ENCODE results near the gene WASHC4. TPM values are rescaled to one million over a fixed set of nuclear protein-coding genes. Genes with fewer than 3 reads are reported as not detected.

WASHC4 gene
- total RNA-seq, 1 experiment from 2014 or later = 28.7 TPM

DNA sequence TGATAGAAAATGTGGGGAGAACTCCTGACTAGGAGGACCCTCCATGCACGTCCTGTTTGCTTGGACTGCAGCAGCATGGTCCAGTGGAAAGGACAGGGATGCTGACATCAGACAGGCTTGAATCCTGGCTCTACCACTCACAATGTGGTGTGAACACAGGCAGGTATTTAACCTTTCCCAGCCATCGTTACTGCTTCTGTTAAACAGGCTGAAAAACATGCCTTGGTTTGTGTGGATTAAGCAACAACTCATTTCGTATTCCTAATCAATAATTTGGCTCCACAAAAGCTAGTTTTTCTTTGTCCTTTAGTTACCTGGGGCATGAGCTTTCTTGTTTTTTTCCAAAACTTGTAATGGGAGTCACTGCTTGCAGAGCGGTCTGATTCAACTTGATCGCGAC is 87.4 kb downstream of the WASHC4 start:
- Histone ChIP-seq H3K9me3 (ENCODE audit: insufficient read depth, low read depth) (no peaks in the 10 kb centered on the region), H3K36me3 (ENCODE audit: low read depth) (no peaks in the 10 kb centered on the region), H3F3A (ENCODE audit: insufficient read depth, low read depth) (no peaks in the 10 kb centered on the region), H3K4me2 (no peak overlapping the region), H3K4me3 (no peak overlapping the region), H3K9me2 (ENCODE audit: insufficient read depth) (no peaks in the 10 kb centered on the region), H2AFZ (no peak overlapping the region), H3K4me1 (replicated peaks; ENCODE audit: insufficient read depth) (no peaks in the 10 kb centered on the region), H4K20me1 (ENCODE audit: insufficient read depth) (no peaks in the 10 kb centered on the region), H3K27me3 (ENCODE audit: insufficient read depth, low read depth) (no peaks in the 10 kb centered on the region), H3K79me2 (ENCODE audit: low read depth) (no peaks in the 10 kb centered on the region), H3K27ac (no peak overlapping the region)
- intact Hi-C loops (cut with micrococcal nuclease; ENCODE audit: unreplicated experiment) = no loop called here
- no TSS peak for BruUV-seq (replicated peaks)
- DNase-seq = no peak
- no peak for TF ChIP-seq EZH2 (IDR thresholded peaks at IDR 0.05; ENCODE audit: low read depth)
- no peak for TF ChIP-seq CTCF (conservative IDR thresholded peaks at IDR 0.05)
- CTCF ChIA-PET = no interaction called here
- POLR2A ChIA-PET (ENCODE audit: unreplicated experiment) = no interaction called here

GRCh38 chr12:105196090-105196489 is 88.6 kb downstream of the WASHC4 start:
- intact Hi-C loops (cut with micrococcal nuclease; ENCODE audit: unreplicated experiment) = no loop called here
- Histone ChIP-seq H3K36me3 (ENCODE audit: low read depth) (no peaks in the 10 kb centered on the region), H4K20me1 (ENCODE audit: insufficient read depth) (no peaks in the 10 kb centered on the region), H2AFZ (no peak overlapping the region), H3K27me3 (ENCODE audit: insufficient read depth, low read depth) (no peaks in the 10 kb centered on the region), H3K4me1 (replicated peaks; ENCODE audit: insufficient read depth) (no peaks in the 10 kb centered on the region), H3K4me2 (no peak overlapping the region), H3K79me2 (ENCODE audit: low read depth) (no peaks in the 10 kb centered on the region), H3K4me3 (no peak overlapping the region), H3F3A (ENCODE audit: insufficient read depth, low read depth) (no peaks in the 10 kb centered on the region), H3K27ac (no peak overlapping the region), H3K9me3 (ENCODE audit: insufficient read depth, low read depth) (no peaks in the 10 kb centered on the region), H3K9me2 (ENCODE audit: insufficient read depth) (no peaks in the 10 kb centered on the region)
- no TSS peak for BruUV-seq (replicated peaks)
- TF ChIP-seq CTCF (conservative IDR thresholded peaks at IDR 0.05) = no peak
- TF ChIP-seq EZH2 (IDR thresholded peaks at IDR 0.05; ENCODE audit: low read depth) = no peak
- DNase-seq = no peak
- ChIA-PET CTCF (no interaction called here), POLR2A (ENCODE audit: unreplicated experiment) (no interaction called here)

DNA sequence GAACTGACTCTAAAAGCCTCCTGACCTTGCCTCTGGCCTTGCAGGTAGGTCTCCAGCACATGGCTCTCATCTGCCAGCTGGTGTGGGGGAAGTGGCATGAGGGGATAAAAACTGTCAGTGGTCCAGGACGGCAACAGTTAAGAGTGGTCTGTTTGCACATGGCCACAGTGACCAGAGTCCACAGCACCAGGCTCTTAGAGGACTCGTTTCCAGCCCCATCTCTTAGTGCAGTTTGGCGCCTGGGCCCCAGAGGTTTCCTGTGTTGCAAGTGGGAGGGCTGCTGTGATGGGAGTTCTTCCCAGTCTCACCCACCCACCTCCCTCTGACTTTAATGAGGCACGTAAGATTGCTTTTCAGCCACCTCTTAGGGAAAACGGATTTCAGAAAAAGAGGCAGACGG is 91.4 kb downstream of the WASHC4 start:
- DNase-seq = no peak
- no peaks in the 10 kb centered on the region for H3K9me2 ChIP-seq (ENCODE audit: insufficient read depth)
- H3K9me3 ChIP-seq (ENCODE audit: insufficient read depth, low read depth) = no peaks in the 10 kb centered on the region
- no peaks in the 10 kb centered on the region for H3F3A ChIP-seq (ENCODE audit: insufficient read depth, low read depth)
- CTCF ChIA-PET = no interaction called here
- H3K27me3 ChIP-seq (ENCODE audit: insufficient read depth, low read depth) = no peaks in the 10 kb centered on the region
- intact Hi-C loops (cut with micrococcal nuclease; ENCODE audit: unreplicated experiment) = no loop called here
- POLR2A ChIA-PET (ENCODE audit: unreplicated experiment) = no interaction called here
- H2AFZ ChIP-seq = no peak overlapping the region
- no peak overlapping the region for H3K4me3 ChIP-seq
- no peak overlapping the region for H3K4me2 ChIP-seq
- no peaks in the 10 kb centered on the region for H3K36me3 ChIP-seq (ENCODE audit: low read depth)
- H4K20me1 ChIP-seq (ENCODE audit: insufficient read depth) = no peaks in the 10 kb centered on the region
- TF ChIP-seq CTCF (conservative IDR thresholded peaks at IDR 0.05) (no peak), EZH2 (IDR thresholded peaks at IDR 0.05; ENCODE audit: low read depth) (no peak)
- no peak overlapping the region for H3K27ac ChIP-seq
- H3K79me2 ChIP-seq (ENCODE audit: low read depth) = no peaks in the 10 kb centered on the region
- no TSS peak for BruUV-seq (replicated peaks)
- no peaks in the 10 kb centered on the region for H3K4me1 ChIP-seq (replicated peaks; ENCODE audit: insufficient read depth)
